ENCODE results near the gene PSAP. TPM values are rescaled to one million over a fixed set of nuclear protein-coding genes. Genes with fewer than 3 reads are reported as not detected.
"Not testable (repeated sequence)": the region's sequence is repeated elsewhere in the genome, so short reads cannot be mapped to it uniquely, and the experiment has no call there.

The PSAP gene
- total RNA-seq, 2 donors from 2014 or later, result 488 to 516 TPM

GRCh38 chr10:71880425-71881306 lies 29.6 kb upstream of the PSAP start:
- H3K4me3 ChIP-seq, result no peak overlapping the region
- 70% methylated on average over 10 to 13 of the region's 13 CpGs for WGBS, 2 donors
- ATAC-seq (no peak), DNase-seq (peak in 2 of 4 donors; percentile 12 to 65)
- no peaks in the 10 kb centered on the region for H3K9me3 ChIP-seq
- intact Hi-C loops (cut with DNase I), result no loop called here
- H3K4me1 ChIP-seq, result no peaks in the 10 kb centered on the region
- no peaks in the 10 kb centered on the region for H3K36me3 ChIP-seq (replicated peaks in 1 of 2; ENCODE audit: insufficient read depth in 1 of 2, low read depth in 2 of 2)
- no peaks in the 10 kb centered on the region for H3K27me3 ChIP-seq
- no peak overlapping the region for H3K27ac ChIP-seq
- TF ChIP-seq POLR2A (IDR thresholded peaks at IDR 0.05), result no peak
- no peak for TF ChIP-seq CTCF (IDR thresholded peaks at IDR 0.05)

- no peak for TF ChIP-seq POLR2A (IDR thresholded peaks at IDR 0.05)
- TF ChIP-seq CTCF (IDR thresholded peaks at IDR 0.05), result no peak
- no peaks in the 10 kb centered on the region for H3K36me3 ChIP-seq (replicated peaks in 1 of 2; ENCODE audit: insufficient read depth in 1 of 2, low read depth in 2 of 2)
- H3K27me3 ChIP-seq, result no peaks in the 10 kb centered on the region
- H3K4me1 ChIP-seq, result no peaks in the 10 kb centered on the region
- H3K27ac ChIP-seq, result no peak overlapping the region
- no peak for DNase-seq
- ATAC-seq, result no peak
- no peak overlapping the region for H3K4me3 ChIP-seq
- no peaks in the 10 kb centered on the region for H3K9me3 ChIP-seq
- intact Hi-C loops (cut with DNase I), result no loop called here
- 44 to 81% methylated on average over 6 to 18 of the region's 18 CpGs for WGBS, 2 donors
Observed at GRCh38 chr10:71878327-71879034, 27.4 kb upstream of the PSAP start.

- Histone ChIP-seq H3K9me3 (no peaks in the 10 kb centered on the region), H3K27ac (no peak overlapping the region), H3K36me3 (replicated peaks in 1 of 2; ENCODE audit: insufficient read depth in 1 of 2, low read depth in 2 of 2) (no peaks in the 10 kb centered on the region), H3K4me1 (no peaks in the 10 kb centered on the region), H3K4me3 (no peak overlapping the region), H3K27me3 (no peaks in the 10 kb centered on the region)
- intact Hi-C loops (cut with DNase I), result no loop called here
- WGBS, 2 donors, result 75 to 79% methylated on average over 3 to 4 of the region's 4 CpGs
- no peak for DNase-seq
- no peak for ATAC-seq
- no peak for TF ChIP-seq POLR2A (IDR thresholded peaks at IDR 0.05)
Observed at GRCh38 chr10:71877821-71878220, 26.8 kb upstream of the PSAP start.

- DNase-seq; H3K27ac ChIP-seq; ATAC-seq; intact Hi-C loops (cut with DNase I); H3K27me3 ChIP-seq; H3K9me3 ChIP-seq; H3K36me3 ChIP-seq (replicated peaks in 1 of 2; ENCODE audit: insufficient read depth in 1 of 2, low read depth in 2 of 2); H3K4me1 ChIP-seq; H3K4me3 ChIP-seq: not testable (repeated sequence)
- 83 to 85% methylated on average over 11 to 13 of the region's 13 CpGs for WGBS, 2 donors
Observed at GRCh38 chr10:71874680-71875354, 23.8 kb upstream of the PSAP start.

GRCh38 chr10:71873582-71874211 lies 22.6 kb upstream of the PSAP start:
- Histone ChIP-seq H3K36me3 (replicated peaks in 1 of 2; ENCODE audit: insufficient read depth in 1 of 2, low read depth in 2 of 2) (no peaks in the 10 kb centered on the region), H3K27ac (no peak overlapping the region), H3K9me3 (no peaks in the 10 kb centered on the region), H3K27me3 (no peaks in the 10 kb centered on the region), H3K4me1 (peaks cover 4% of the 10 kb centered on the region), H3K4me3 (no peak overlapping the region)
- 79% methylated on average over 5 to 7 of the region's 7 CpGs for WGBS, 2 donors
- intact Hi-C loops (cut with DNase I), result no loop called here
- DNase-seq (no peak), ATAC-seq (no peak)
- TF ChIP-seq CTCF (IDR thresholded peaks at IDR 0.05) (no peak), POLR2A (IDR thresholded peaks at IDR 0.05) (no peak)

- H3K4me1 ChIP-seq; ATAC-seq; H3K9me3 ChIP-seq; DNase-seq; H3K27me3 ChIP-seq; H3K36me3 ChIP-seq (replicated peaks in 1 of 2; ENCODE audit: insufficient read depth in 1 of 2, low read depth in 2 of 2); intact Hi-C loops (cut with DNase I); H3K27ac ChIP-seq; H3K4me3 ChIP-seq: not testable (repeated sequence)
- WGBS, 2 donors, result 90% methylated on average over 14 of the region's 32 CpGs; no CpG with 5 or more reads in 1 of the 2 donors
Observed at GRCh38 chr10:71869601-71870000, 18.6 kb upstream of the PSAP start.

Measured in body of pancreas (tissue), 4 donors.